CD14-positive monocyte (primary cell): ENCODE data around the gene DYRK1A. TPM values are rescaled to one million over a fixed set of nuclear protein-coding genes. Genes with fewer than 3 reads are reported as not detected.
A peak's percentile ranks its signal among the peaks of the same experiment; 100 is the strongest.

Experiments
- DNase-seq, 3 donors: peaks; one replicate each; pipeline ENCODE4 v3.0.0-alpha.2; 2011 to 2022
- H2AFZ ChIP-seq: 2 replicates; pipeline ENCODE4 v1.6.0; 2012; ENCODE audit warnings: mild to moderate bottlenecking, low read depth, low read length, inconsistent platforms; ENCODE audit not compliant: insufficient read depth, poor library complexity, severe bottlenecking
- H3K27ac ChIP-seq, 2 donors: 1 replicate in 1 of 2; 2 replicates in 1 of 2; pipeline ENCODE4 v1.5.1; 2012 to 2013; ENCODE audit warnings: low read length in 2 of 2, control low read depth in 1 of 2, inconsistent platforms in 1 of 2, low read depth in 1 of 2, mild to moderate bottlenecking in 1 of 2
- H3K27me3 ChIP-seq, 2 donors: one replicate each; pipeline versions ENCODE4 v1.6.0 to v1.6.1; 2011 to 2013; ENCODE audit warnings: low read length in 2 of 2; ENCODE audit not compliant: control insufficient read depth in 2 of 2, insufficient read depth in 2 of 2
- H3K36me3 ChIP-seq, 2 donors: replicated peaks in 1 of 2; 1 replicate in 1 of 2; 2 replicates in 1 of 2; pipeline versions ENCODE4 v1.5.1 to v1.6.1; 2012 to 2013; ENCODE audit warnings: low read length in 2 of 2, control low read depth in 1 of 2, inconsistent platforms in 1 of 2, mild to moderate bottlenecking in 1 of 2; ENCODE audit not compliant: insufficient read depth in 2 of 2, control insufficient read depth in 1 of 2
- H3K4me1 ChIP-seq, 2 donors: 1 replicate in 1 of 2; 2 replicates in 1 of 2; pipeline versions ENCODE4 v1.5.1 to v1.6.1; 2012 to 2013; ENCODE audit warnings: low read length in 2 of 2, control low read depth in 1 of 2, inconsistent platforms in 1 of 2, mild to moderate bottlenecking in 1 of 2, moderate library complexity in 1 of 2; ENCODE audit not compliant: insufficient read depth in 2 of 2, control insufficient read depth in 1 of 2
- H3K4me2 ChIP-seq: replicated peaks from 2 replicates; pipeline ENCODE3; 2012; ENCODE audit warnings: low read length, moderate library complexity, mild to moderate bottlenecking; ENCODE audit not compliant: poor library complexity, severe bottlenecking; ENCODE audit errors: extremely low read depth
- H3K4me3 ChIP-seq, 3 experiments: fragments of 200-600 bp in 1 of 3; sonication (generic) in 1 of 3; replicated peaks in 1 of 3; 1 replicate in 2 of 3; 2 replicates in 1 of 3; pipeline ENCODE4 v1.5.1; 2011 to 2013; ENCODE audit warnings: low read length in 3 of 3, mild to moderate bottlenecking in 3 of 3, control low read depth in 2 of 3, low read depth in 2 of 3, inconsistent platforms in 1 of 3, moderate library complexity in 1 of 3
- H3K79me2 ChIP-seq: 2 replicates; pipeline ENCODE4 v1.6.0; 2012; ENCODE audit warnings: mild to moderate bottlenecking, control low read depth, inconsistent platforms, low read length, moderate library complexity; ENCODE audit not compliant: insufficient read depth
- H3K9ac ChIP-seq: 2 replicates; pipeline ENCODE4 v1.6.0; 2017; ENCODE audit warnings: low read length, mild to moderate bottlenecking; ENCODE audit not compliant: insufficient read depth, poor library complexity, severe bottlenecking
- H3K9me3 ChIP-seq, 2 donors: replicated peaks in 1 of 2; 1 replicate in 1 of 2; 2 replicates in 1 of 2; pipeline versions ENCODE4 v1.5.1 to v1.6.1; 2012 to 2013; ENCODE audit warnings: low read length in 2 of 2, control low read depth in 1 of 2; ENCODE audit not compliant: control insufficient read depth in 1 of 2, insufficient read depth in 1 of 2
- H4K20me1 ChIP-seq: 2 replicates; pipeline ENCODE4 v1.6.0; 2012; ENCODE audit warnings: mild to moderate bottlenecking, low read length, control low read depth, moderate library complexity; ENCODE audit not compliant: insufficient read depth
- H3K27ac Mint-ChIP-seq, 7 donors: one replicate each; pipeline ENCODE4 v1.8.0; 2020; ENCODE audit warnings: mild to moderate bottlenecking in 7 of 7, mixed read lengths in 7 of 7, moderate library complexity in 6 of 7, inconsistent platforms in 2 of 7
- H3K27me3 Mint-ChIP-seq, 3 donors: one replicate each; pipeline ENCODE4 v1.8.0; 2021 to 2022; ENCODE audit warnings: low read depth in 3 of 3, mild to moderate bottlenecking in 3 of 3, mixed read lengths in 3 of 3, moderate library complexity in 3 of 3, inconsistent platforms in 1 of 3
- H3K36me3 Mint-ChIP-seq, 2 donors: one replicate each; pipeline ENCODE4 v1.8.0; 2020; ENCODE audit warnings: mixed read lengths in 2 of 2, inconsistent platforms in 1 of 2, mild to moderate bottlenecking in 1 of 2
- H3K4me1 Mint-ChIP-seq: one replicate; pipeline ENCODE4 v1.8.0; 2020; ENCODE audit warnings: mild to moderate bottlenecking, mixed read lengths
- H3K4me3 Mint-ChIP-seq, 2 donors: one replicate each; pipeline ENCODE4 v1.8.0; 2020; ENCODE audit warnings: mild to moderate bottlenecking in 2 of 2, mixed read lengths in 2 of 2, moderate library complexity in 1 of 2
- H3K9me3 Mint-ChIP-seq, 7 donors: one replicate each; pipeline ENCODE4 v1.8.0; 2020 to 2022; ENCODE audit warnings: mixed read lengths in 7 of 7, mild to moderate bottlenecking in 6 of 7, moderate library complexity in 6 of 7, inconsistent platforms in 2 of 7
- CTCF ChIP-seq: fragments of 200-600 bp; IDR thresholded peaks from one replicate; pipeline ENCODE4 v1.8.0; 2022; ENCODE audit warnings: antibody characterized with exemption, mild to moderate bottlenecking
- WGBS: methylation state at CpG from one replicate; pipeline ENCODE4 v1.1.5; 2013; ENCODE audit warnings: missing lambda C conversion rate; ENCODE audit not compliant: insufficient coverage; 5-methylcytosine and 5-hydroxymethylcytosine counted together
- intact Hi-C, 2 donors: fragments of 100-400 bp; cut with micrococcal nuclease; formaldehyde crosslinking; loops; one replicate each; pipeline versions ENCODE4 v1.15.0 to v1.15.1; 2023
- polyA plus RNA-seq, 3 donors: library from polyadenylated mRNA; depleted of rRNA in 1 of 3; unstranded in 2 of 3; stranded (reverse) in 1 of 3; fragments of 300-500 nt in 2 of 3; fragments of >200 nt in 1 of 3; fragmentation: Illumina TruSeq in 2 of 3; gene quantifications; 1 replicate in 2 of 3; 2 replicates in 1 of 3; pipeline ENCODE4 v1.2.3, GENCODE V29; 2012 to 2021

Gene DYRK1A
- polyA plus RNA-seq, 3 donors = 1.8 to 53.5 (median 2.4) TPM

- peaks cover 34 to 43% of the 10 kb centered on the region in 2 donors for H3K36me3 Mint-ChIP-seq
- H3K4me2 ChIP-seq = no peak overlapping the region
- no peaks in the 10 kb centered on the region for H3K9me3 Mint-ChIP-seq
- H3K27me3 Mint-ChIP-seq = no peaks in the 10 kb centered on the region
- peaks cover 95% of the 10 kb centered on the region for H4K20me1 ChIP-seq
- intact Hi-C loops = no loop called here
- H2AFZ ChIP-seq = no peak overlapping the region
- peaks cover 16% of the 10 kb centered on the region for H3K4me1 Mint-ChIP-seq
- no peaks in the 10 kb centered on the region for H3K9me3 ChIP-seq
- TF ChIP-seq CTCF = no peak
- peaks cover 29 to 59% of the 10 kb centered on the region in 2 donors for H3K36me3 ChIP-seq
- H3K9ac ChIP-seq = no peak overlapping the region
- no peak overlapping the region for H3K4me3 ChIP-seq
- DNase-seq = no peak
- H3K27ac ChIP-seq = peak overlapping the region in 1 of 2 donors; percentile 15
- no peak overlapping the region for H3K4me3 Mint-ChIP-seq
- H3K27me3 ChIP-seq = no peaks in the 10 kb centered on the region
- H3K4me1 ChIP-seq = peaks cover 0 to 8% of the 10 kb centered on the region in 2 donors
- peak overlapping the region in 2 of 7 donors; percentile 77 for H3K27ac Mint-ChIP-seq
- WGBS = no CpG with 5 or more reads among the region's 1 CpG
- H3K79me2 ChIP-seq = peaks cover 99% of the 10 kb centered on the region
These were observed 55.8 kb downstream of the DYRK1A start for GRCh38 chr21:37422382-37422781.

GRCh38 chr21:37423103-37423502 is 56.5 kb downstream of the DYRK1A start:
- TF ChIP-seq CTCF = no peak
- Histone ChIP-seq H3K4me2 (no peak overlapping the region), H4K20me1 (peaks cover 95% of the 10 kb centered on the region), H2AFZ (no peak overlapping the region), H3K79me2 (peaks cover 99% of the 10 kb centered on the region), H3K36me3 (peaks cover 29 to 66% of the 10 kb centered on the region in 2 donors), H3K27ac (peak overlapping the region in 1 of 2 donors; percentile 15), H3K27me3 (no peaks in the 10 kb centered on the region), H3K9ac (no peak overlapping the region), H3K9me3 (no peaks in the 10 kb centered on the region), H3K4me3 (no peak overlapping the region), H3K4me1 (peaks cover 0 to 8% of the 10 kb centered on the region in 2 donors)
- Mint-ChIP-seq H3K27ac (peak overlapping the region in 1 of 7 donors; percentile 12), H3K36me3 (peaks cover 34 to 44% of the 10 kb centered on the region in 2 donors), H3K27me3 (no peaks in the 10 kb centered on the region), H3K4me1 (peaks cover 14% of the 10 kb centered on the region), H3K4me3 (no peak overlapping the region), H3K9me3 (no peaks in the 10 kb centered on the region)
- intact Hi-C loops = no loop called here
- no peak for DNase-seq
- WGBS = 50% methylated on average over 2 of the region's 2 CpGs
